Muscle of leg (tissue), 11 donors: ENCODE results near the gene MAFF. TPM values are rescaled to one million over a fixed set of nuclear protein-coding genes. Genes with fewer than 3 reads are reported as not detected.

Experiments
- DNase-seq: peaks from one replicate; pipeline ENCODE4 v3.0.0; 2013
- H3K27ac ChIP-seq: one replicate; pipeline ENCODE4 v1.5.1; 2013; ENCODE audit warnings: mild to moderate bottlenecking, low read length, control low read depth
- H3K27me3 ChIP-seq: one replicate; pipeline ENCODE4 v1.6.1; 2013; ENCODE audit warnings: low read length; ENCODE audit not compliant: control insufficient read depth, insufficient read depth
- H3K36me3 ChIP-seq: one replicate; pipeline ENCODE4 v1.6.1; 2013; ENCODE audit warnings: low read length; ENCODE audit not compliant: control insufficient read depth, insufficient read depth
- H3K4me1 ChIP-seq: one replicate; pipeline ENCODE4 v1.6.1; 2013; ENCODE audit warnings: low read length; ENCODE audit not compliant: control insufficient read depth, insufficient read depth
- H3K4me3 ChIP-seq: one replicate; pipeline ENCODE4 v1.5.1; 2013; ENCODE audit warnings: low read length, control low read depth
- H3K9me3 ChIP-seq: replicated peaks from 2 replicates; pipeline ENCODE4 v1.6.1; 2013; ENCODE audit warnings: low read depth, low read length; ENCODE audit not compliant: control insufficient read depth
- WGBS: methylation state at CpG from one replicate; pipeline ENCODE4 v1.1.5; 2013; ENCODE audit warnings: missing lambda C conversion rate; ENCODE audit not compliant: insufficient coverage; 5-methylcytosine and 5-hydroxymethylcytosine counted together
- polyA plus RNA-seq, 8 donors: library from polyadenylated mRNA; unstranded; fragments of 120-200 nt; gene quantifications; one replicate each; pipeline versions ENCODE4 v1.2.1 to v1.2.3, GENCODE V29; 2013; ENCODE audit warnings: inconsistent platforms in 1 of 8, low replicate concordance in 1 of 8; ENCODE audit not compliant: insufficient read length in 8 of 8, insufficient read depth in 1 of 8
- total RNA-seq: library from RNA; stranded (reverse); fragments of 120-200 nt; gene quantifications from one replicate; pipeline ENCODE4 v1.2.4, GENCODE V29; 2013

The MAFF gene
- total and polyA plus RNA-seq, 9 donors, result 2.0 to 7.3 (median 4.5) TPM

DNA sequence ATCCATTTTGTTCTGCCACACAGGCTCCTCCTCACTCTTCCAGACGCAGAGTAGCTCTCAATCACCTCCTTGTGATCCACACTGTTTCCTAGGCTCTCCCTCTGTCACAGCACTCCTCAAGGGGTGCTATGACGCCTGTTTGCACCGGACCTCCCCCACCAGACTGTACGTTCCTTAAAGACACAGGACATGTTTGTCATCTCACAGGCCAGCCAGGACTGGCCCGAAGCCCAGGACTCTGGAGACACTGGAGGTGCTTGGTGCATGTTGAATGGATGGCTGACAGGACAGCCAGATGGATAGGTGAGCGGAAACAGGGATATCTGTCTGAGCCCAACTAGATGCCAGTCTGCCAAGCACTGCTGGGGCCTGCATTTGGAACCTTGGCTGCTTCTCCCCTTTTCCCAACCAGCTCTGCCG lies 33.8 kb upstream of the MAFF start:
- Histone ChIP-seq H3K9me3 (no peaks in the 10 kb centered on the region), H3K4me3 (no peak overlapping the region), H3K4me1 (peaks cover 23% of the 10 kb centered on the region), H3K27ac (no peak overlapping the region), H3K36me3 (peaks cover 14% of the 10 kb centered on the region), H3K27me3 (no peaks in the 10 kb centered on the region)
- no peak for DNase-seq
- WGBS, result 37% methylated on average over 3 of the region's 7 CpGs

GRCh38 chr22:38169116-38169515 lies 32.7 kb upstream of the MAFF start:
- Histone ChIP-seq H3K27me3 (no peaks in the 10 kb centered on the region), H3K4me3 (no peak overlapping the region), H3K9me3 (no peaks in the 10 kb centered on the region), H3K36me3 (peaks cover 14% of the 10 kb centered on the region), H3K27ac (no peak overlapping the region), H3K4me1 (peaks cover 26% of the 10 kb centered on the region)
- no peak for DNase-seq
- 85% methylated on average over 17 of the region's 17 CpGs for WGBS

DNA sequence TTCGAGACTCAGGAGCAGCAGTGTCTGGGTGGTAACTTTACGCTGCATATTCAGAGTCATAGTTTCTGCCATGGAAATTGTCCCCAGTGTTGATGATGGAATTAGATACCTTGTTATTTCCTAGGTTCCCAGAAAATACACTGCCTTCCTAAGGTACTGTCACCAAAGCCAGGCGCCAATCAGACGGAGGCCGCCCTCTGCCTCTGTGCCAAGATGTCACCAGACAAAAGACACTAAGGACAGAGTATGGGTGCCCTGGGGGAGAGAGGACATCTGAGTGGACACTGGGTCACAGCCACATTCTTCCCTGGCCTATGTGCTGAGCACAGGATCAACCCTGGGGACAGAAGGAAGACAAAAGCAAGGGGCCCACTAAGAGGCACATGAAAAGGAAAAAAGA lies 31.3 kb upstream of the MAFF start:
- Histone ChIP-seq H3K9me3 (no peaks in the 10 kb centered on the region), H3K27ac (no peak overlapping the region), H3K27me3 (no peaks in the 10 kb centered on the region), H3K36me3 (peaks cover 7% of the 10 kb centered on the region), H3K4me1 (peaks cover 34% of the 10 kb centered on the region), H3K4me3 (no peak overlapping the region)
- 80% methylated on average over 2 of the region's 5 CpGs for WGBS
- no peak for DNase-seq

DNA sequence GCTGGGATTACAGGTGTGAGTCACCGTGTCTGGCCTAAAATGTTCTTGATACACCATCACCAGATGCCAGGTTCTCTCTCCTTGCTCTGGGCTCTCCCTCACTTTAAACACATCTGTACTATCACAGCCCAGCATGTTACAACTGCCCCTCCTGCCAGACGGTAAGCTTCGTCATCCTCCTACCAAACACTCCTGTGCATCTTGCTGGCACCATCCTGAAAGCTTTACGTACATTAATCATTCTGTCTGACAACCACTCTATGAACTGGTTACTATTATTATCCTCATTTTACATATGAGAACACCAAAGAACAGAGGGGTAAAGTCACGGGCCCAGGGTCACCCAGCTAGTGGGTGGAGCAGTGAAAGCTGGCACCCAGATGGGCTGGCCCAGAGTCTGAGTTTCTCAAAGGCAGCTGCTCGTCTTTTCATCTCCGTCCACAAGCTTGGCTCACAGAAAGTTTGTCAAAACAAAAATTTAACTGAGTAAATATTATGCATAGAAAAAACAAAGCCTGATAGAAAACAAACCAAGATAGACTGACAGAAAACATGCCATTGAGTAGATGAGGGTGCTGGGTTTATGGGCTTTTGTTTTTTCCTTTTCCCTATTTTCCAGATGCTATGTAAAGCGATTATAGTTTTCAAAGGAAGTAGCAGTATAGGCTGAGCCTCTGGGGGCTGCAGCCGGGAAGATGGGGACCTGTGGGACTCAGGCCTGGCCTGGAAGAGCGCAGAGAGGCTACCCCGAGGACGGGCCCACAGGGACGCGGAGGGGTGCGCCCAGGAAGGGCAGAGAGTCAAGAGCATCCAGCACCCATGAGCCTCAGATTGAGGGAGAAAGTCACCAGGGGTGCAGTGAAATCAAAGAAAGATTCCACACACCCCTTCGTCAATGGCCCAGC lies 29.6 kb upstream of the MAFF start:
- 75% methylated on average over 10 of the region's 16 CpGs for WGBS

GRCh38 chr22:38172832-38173640 lies 28.8 kb upstream of the MAFF start:
- Histone ChIP-seq H3K27me3 (no peaks in the 10 kb centered on the region), H3K9me3 (no peaks in the 10 kb centered on the region), H3K27ac (peak overlapping the region; percentile 84), H3K4me1 (peaks cover 46% of the 10 kb centered on the region), H3K4me3 (no peak overlapping the region), H3K36me3 (peaks cover 4% of the 10 kb centered on the region)
- WGBS, result 56% methylated on average over 8 of the region's 16 CpGs
- peak; percentile 61 for DNase-seq

More for the DNA sequence above, 29.6 kb upstream of the MAFF start:
- no peak for DNase-seq
- Histone ChIP-seq H3K27ac (peak overlapping the region; percentile 84), H3K4me1 (peaks cover 50% of the 10 kb centered on the region), H3K36me3 (peaks cover 7% of the 10 kb centered on the region), H3K9me3 (no peaks in the 10 kb centered on the region), H3K27me3 (no peaks in the 10 kb centered on the region), H3K4me3 (no peak overlapping the region)

DNA sequence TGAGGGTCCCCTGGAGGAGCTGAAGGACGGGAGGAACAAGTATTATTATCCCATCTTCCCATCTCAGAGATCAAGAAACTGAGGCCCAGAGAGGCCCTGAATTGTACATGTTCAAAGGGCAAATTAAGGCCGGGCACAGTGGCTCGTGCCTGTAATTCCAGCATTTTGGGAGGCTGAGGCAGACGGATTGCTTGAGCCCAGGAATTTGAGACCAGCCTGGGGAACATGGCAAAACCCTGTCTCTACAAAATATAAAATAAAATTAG lies 28.2 kb upstream of the MAFF start:
- DNase-seq, result no peak
- Histone ChIP-seq H3K4me3 (no peak overlapping the region), H3K36me3 (no peaks in the 10 kb centered on the region), H3K4me1 (peaks cover 46% of the 10 kb centered on the region), H3K27ac (no peak overlapping the region), H3K27me3 (no peaks in the 10 kb centered on the region), H3K9me3 (no peaks in the 10 kb centered on the region)
- WGBS, result 100% methylated on average over 2 of the region's 4 CpGs

DNA sequence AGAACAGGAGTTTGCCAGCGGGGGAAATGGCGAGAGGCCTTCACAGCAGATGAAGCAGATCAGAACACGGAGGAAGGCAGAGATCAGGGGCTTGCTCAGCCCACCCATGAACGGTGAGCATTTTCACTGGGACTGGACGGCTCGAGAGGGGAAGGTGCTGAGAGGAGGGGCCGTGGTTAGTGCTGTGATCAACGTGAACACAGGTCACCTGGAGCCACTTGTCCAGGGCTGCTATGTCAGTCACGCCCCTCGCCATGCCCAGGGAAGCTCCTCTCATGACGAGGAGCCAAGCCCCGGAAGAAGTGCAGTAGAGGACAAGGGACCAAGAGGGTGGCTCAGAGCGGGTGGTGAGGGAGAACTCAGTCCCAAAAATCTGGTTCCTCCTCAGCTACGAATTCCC lies 27.2 kb upstream of the MAFF start:
- Histone ChIP-seq H3K27me3 (no peaks in the 10 kb centered on the region), H3K27ac (no peak overlapping the region), H3K36me3 (no peaks in the 10 kb centered on the region), H3K4me3 (no peak overlapping the region), H3K9me3 (no peaks in the 10 kb centered on the region), H3K4me1 (peaks cover 46% of the 10 kb centered on the region)
- WGBS, result 76% methylated on average over 13 of the region's 14 CpGs
- DNase-seq, result no peak

- H3K4me3 ChIP-seq, result no peak overlapping the region
- WGBS, result 83% methylated on average over 14 of the region's 17 CpGs
- no peaks in the 10 kb centered on the region for H3K27me3 ChIP-seq
- peak overlapping the region; percentile 91 for H3K27ac ChIP-seq
- no peaks in the 10 kb centered on the region for H3K36me3 ChIP-seq
- DNase-seq, result no peak
- no peaks in the 10 kb centered on the region for H3K9me3 ChIP-seq
- H3K4me1 ChIP-seq, result peaks cover 46% of the 10 kb centered on the region
Observed at GRCh38 chr22:38175206-38176118, 26.3 kb upstream of the MAFF start.

GRCh38 chr22:38176170-38176741 lies 25.5 kb upstream of the MAFF start:
- Histone ChIP-seq H3K36me3 (no peaks in the 10 kb centered on the region), H3K4me1 (peaks cover 54% of the 10 kb centered on the region), H3K27me3 (no peaks in the 10 kb centered on the region), H3K4me3 (no peak overlapping the region), H3K27ac (peak overlapping the region; percentile 91), H3K9me3 (no peaks in the 10 kb centered on the region)
- DNase-seq, result peak; percentile 92
- whole genome bisulfite sequencing, result 29% methylated on average over 11 of the region's 14 CpGs
